NCI-H82 (cell line): ENCODE measurements around the gene SELENOF.
"Not testable (repeated sequence)": the region's sequence is repeated elsewhere in the genome, so short reads cannot be mapped to it uniquely, and the experiment has no call there.

Experiments
- DNase-seq: peaks from one replicate; lab custom pipeline; 2025; lab: John Stamatoyannopoulos, UW

Gene SELENOF

GRCh38 chr1:86856196-86856595 lies 57.7 kb downstream of the SELENOF start:
- no peak for DNase-seq

- peak; percentile 41 for DNase-seq
These were observed 59.6 kb downstream of the SELENOF start for GRCh38 chr1:86854352-86854751.

GRCh38 chr1:86852782-86853408 lies 61.0 kb downstream of the SELENOF start:
- no peak for DNase-seq

GRCh38 chr1:86852289-86852688 lies 61.6 kb downstream of the SELENOF start:
- no peak for DNase-seq

- peak; percentile 64 for DNase-seq
These were observed 64.2 kb downstream of the SELENOF start for GRCh38 chr1:86849756-86850155.

GRCh38 chr1:86848654-86849053 lies 65.3 kb downstream of the SELENOF start:
- no peak for DNase-seq

- no peak for DNase-seq
These were observed 67.7 kb downstream of the SELENOF start for GRCh38 chr1:86846164-86846647.

GRCh38 chr1:86845514-86845913 lies 68.4 kb downstream of the SELENOF start:
- DNase-seq, result no peak

GRCh38 chr1:86841116-86841515 lies 72.8 kb downstream of the SELENOF start:
- DNase-seq, result no peak

- DNase-seq, result peak; percentile 95
These were observed 80.3 kb downstream of the SELENOF start for GRCh38 chr1:86833461-86834215.

- no peak for DNase-seq
These were observed 81.5 kb downstream of the SELENOF start for GRCh38 chr1:86832433-86832832.

GRCh38 chr1:86829321-86829720 lies 84.6 kb downstream of the SELENOF start:
- no peak for DNase-seq

GRCh38 chr1:86828024-86828423 lies 85.9 kb downstream of the SELENOF start:
- DNase-seq, result no peak

GRCh38 chr1:86826856-86827255 lies 87.1 kb downstream of the SELENOF start:
- DNase-seq, result no peak

GRCh38 chr1:86825319-86825718 lies 88.6 kb downstream of the SELENOF start:
- no peak for DNase-seq

- DNase-seq, result no peak
These were observed 90.0 kb downstream of the SELENOF start for GRCh38 chr1:86823821-86824500.

- DNase-seq, result no peak
These were observed 90.5 kb downstream of the SELENOF start for GRCh38 chr1:86823386-86823785.

GRCh38 chr1:86822459-86822858 lies 91.5 kb downstream of the SELENOF start:
- DNase-seq, result no peak

- DNase-seq, result no peak
These were observed 92.0 kb downstream of the SELENOF start for GRCh38 chr1:86821956-86822355.

GRCh38 chr1:86819970-86820369 lies 94.0 kb downstream of the SELENOF start:
- DNase-seq, result not testable (repeated sequence)

GRCh38 chr1:86817246-86817826 lies 96.6 kb downstream of the SELENOF start:
- peak; percentile 92 for DNase-seq

GRCh38 chr1:86814118-86814517 lies 99.8 kb downstream of the SELENOF start:
- DNase-seq, result peak; percentile 72
